HG03095 (cell line): ENCODE results near the gene SORCS2.

Experiments
- ATAC-seq: cut with Tn5 transposase; IDR thresholded peaks from one replicate; pipeline ENCODE4 v1.9.1; 2021; ENCODE audit warnings: moderate library complexity; ENCODE audit not compliant: unreplicated experiment

SORCS2 gene

GRCh38 chr4:7535619-7536018, 343.3 kb downstream of the SORCS2 start:
- ATAC-seq, result no peak

GRCh38 chr4:7536876-7537275, 344.5 kb downstream of the SORCS2 start:
- no peak for ATAC-seq

GRCh38 chr4:7537853-7538400, 345.6 kb downstream of the SORCS2 start:
- ATAC-seq, result no peak

GRCh38 chr4:7538518-7538917, 346.2 kb downstream of the SORCS2 start:
- no peak for ATAC-seq

- no peak for ATAC-seq
These were observed 346.8 kb downstream of the SORCS2 start for GRCh38 chr4:7539186-7539585.

- ATAC-seq, result no peak
These were observed 347.3 kb downstream of the SORCS2 start for GRCh38 chr4:7539659-7540058.

- no peak for ATAC-seq
These were observed 347.9 kb downstream of the SORCS2 start for GRCh38 chr4:7540206-7540605.

GRCh38 chr4:7540654-7541413, 348.5 kb downstream of the SORCS2 start:
- ATAC-seq, result no peak

- no peak for ATAC-seq
These were observed 349.1 kb downstream of the SORCS2 start for GRCh38 chr4:7541414-7541810.

GRCh38 chr4:7542781-7543180, 350.4 kb downstream of the SORCS2 start:
- no peak for ATAC-seq

- ATAC-seq, result no peak
These were observed 353.9 kb downstream of the SORCS2 start for GRCh38 chr4:7546152-7546808.

- ATAC-seq, result no peak
These were observed 354.6 kb downstream of the SORCS2 start for GRCh38 chr4:7546809-7547367.

GRCh38 chr4:7547368-7548040, 355.2 kb downstream of the SORCS2 start:
- ATAC-seq, result no peak

- ATAC-seq, result no peak
These were observed 357.5 kb downstream of the SORCS2 start for GRCh38 chr4:7549866-7550265.

- no peak for ATAC-seq
These were observed 360.1 kb downstream of the SORCS2 start for GRCh38 chr4:7552466-7552865.

GRCh38 chr4:7553280-7553679, 360.9 kb downstream of the SORCS2 start:
- ATAC-seq, result no peak

GRCh38 chr4:7554905-7555304, 362.6 kb downstream of the SORCS2 start:
- no peak for ATAC-seq

- ATAC-seq, result no peak
These were observed 364.2 kb downstream of the SORCS2 start for GRCh38 chr4:7556558-7556957.

- no peak for ATAC-seq
These were observed 365.1 kb downstream of the SORCS2 start for GRCh38 chr4:7557456-7557855.

- ATAC-seq, result no peak
These were observed 366.1 kb downstream of the SORCS2 start for GRCh38 chr4:7558436-7558835.

GRCh38 chr4:7559316-7559715, 367.0 kb downstream of the SORCS2 start:
- no peak for ATAC-seq
